ELF-1 (cell line): Measurements from ENCODE around the gene FASTK.
A peak's percentile ranks its signal among the peaks of the same experiment; 100 is the strongest.

Experiments used
- DNase-seq: peaks from one replicate; pipeline ENCODE4 v3.0.0-alpha.2; 2016; ENCODE audit warnings: low read depth, low spot score

Gene FASTK

DNA sequence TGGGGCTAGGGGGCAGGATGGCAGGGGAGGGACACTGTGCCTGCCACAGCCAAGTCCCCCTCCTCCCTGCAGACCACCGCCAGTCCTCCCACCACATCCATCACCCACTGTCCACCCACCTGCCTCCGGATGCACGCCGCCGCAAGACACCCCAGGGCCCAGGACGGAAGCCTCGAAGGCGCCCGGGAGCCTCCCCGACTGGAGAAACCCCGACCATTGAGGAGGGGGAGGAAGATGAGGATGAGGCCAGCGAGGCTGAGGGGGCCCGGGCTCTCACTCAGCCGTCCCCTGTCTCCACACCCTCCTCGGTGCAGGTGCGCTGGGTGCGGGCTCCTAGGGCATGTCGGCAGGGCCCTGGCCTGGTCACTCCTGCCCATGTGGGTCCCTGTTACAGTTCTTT is 16.2 kb downstream of the FASTK start:
- DNase-seq, result no peak

GRCh38 chr7:151063212-151063561 is 17.4 kb downstream of the FASTK start:
- DNase-seq, result peak; percentile 73

- DNase-seq, result peak; percentile 93
Measured at GRCh38 chr7:151062399-151063211, 18.0 kb downstream of the FASTK start.

GRCh38 chr7:151062111-151062398 is 18.6 kb downstream of the FASTK start:
- DNase-seq, result no peak

DNA sequence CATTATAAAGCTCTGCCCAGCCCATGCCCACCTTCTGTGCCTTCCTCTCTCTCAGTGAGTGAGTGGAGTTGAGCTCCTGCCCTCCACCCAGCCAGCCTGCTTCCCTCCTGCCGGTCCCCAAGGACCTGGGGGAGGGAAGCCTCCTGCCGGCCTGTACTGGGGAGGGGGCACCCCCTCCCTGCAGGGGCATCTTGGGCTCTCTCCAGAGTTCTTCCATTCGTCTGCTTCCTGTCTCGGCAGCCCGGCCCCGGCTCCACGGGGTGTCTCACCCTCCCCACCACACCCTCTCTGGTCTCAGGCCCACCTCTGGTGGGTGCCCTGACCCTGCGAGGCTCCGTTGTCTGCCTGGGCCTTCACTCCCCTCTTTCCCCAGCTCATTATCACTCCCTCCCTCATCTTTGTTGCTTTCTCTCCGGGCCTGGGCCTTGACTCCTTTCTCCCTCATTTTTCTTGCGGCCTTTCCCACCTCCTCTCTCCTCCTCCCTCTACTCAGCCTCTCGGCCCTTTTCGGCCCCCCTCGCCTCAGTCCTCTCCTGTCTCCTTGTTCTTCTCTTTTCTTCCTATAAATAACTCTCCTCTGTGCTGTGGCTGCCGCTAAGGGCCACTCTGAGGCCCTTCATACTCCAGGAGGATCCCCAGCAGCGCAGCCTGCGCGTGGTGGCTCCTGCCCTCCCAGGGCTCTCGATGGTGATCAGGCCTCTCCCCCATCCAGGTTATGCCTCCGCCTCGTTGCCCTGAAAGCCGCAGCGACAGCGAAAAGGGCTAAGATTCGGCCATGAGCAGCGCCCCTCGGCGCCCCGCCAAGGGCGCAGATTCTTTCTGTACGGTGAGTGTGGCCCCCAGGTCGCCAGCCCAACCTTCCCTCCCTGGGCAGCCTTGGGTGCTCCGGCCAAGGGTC is 19.1 kb downstream of the FASTK start:
- DNase-seq, result peak; percentile 47

GRCh38 chr7:151060416-151061212 is 20.0 kb downstream of the FASTK start:
- peak; percentile 52 for DNase-seq

GRCh38 chr7:151060113-151060415 is 20.5 kb downstream of the FASTK start:
- DNase-seq, result peak; percentile 58

DNA sequence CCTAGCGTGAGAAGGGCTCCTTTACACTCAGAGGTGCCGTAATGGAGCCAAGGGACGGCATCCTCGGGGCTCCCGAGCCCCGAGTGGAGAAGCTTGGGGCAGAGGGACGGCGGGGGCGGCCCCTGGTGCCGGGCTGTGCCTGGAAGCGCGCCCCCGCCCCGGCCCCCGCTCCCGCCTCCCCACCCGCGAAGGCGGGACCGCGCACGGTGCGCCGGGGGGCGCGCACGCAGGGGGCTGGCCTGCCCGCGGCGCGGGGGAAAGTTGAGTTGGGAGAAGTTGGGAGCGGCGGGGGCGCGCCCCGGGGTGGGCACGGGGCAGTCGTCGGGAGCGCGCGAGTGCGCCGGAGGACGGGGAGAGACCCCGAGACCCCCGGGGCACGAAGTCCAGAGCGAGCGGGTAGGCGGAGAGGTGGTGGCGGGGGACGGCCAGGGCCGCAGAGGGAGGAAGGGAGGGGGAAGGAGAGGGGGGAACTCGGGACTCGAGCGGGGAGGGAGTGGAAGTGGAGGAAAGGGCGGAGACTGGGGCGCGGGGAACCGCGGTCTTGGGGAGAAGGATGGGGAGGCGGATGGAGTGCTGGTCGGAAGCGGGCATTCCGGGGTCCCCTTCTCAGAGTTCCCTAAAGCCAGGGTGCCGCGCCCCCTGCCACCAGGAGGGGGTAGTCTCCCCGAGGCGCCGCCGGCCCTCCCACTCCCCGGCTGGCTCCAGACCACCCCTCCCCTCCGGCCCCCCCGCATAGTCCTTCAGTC is 21.1 kb downstream of the FASTK start, which contains the start of gene SLC4A2:
TSS of gene SLC4A2 (plus strand) at position 223 of the 746 bp plus-strand sequence. CDS start 2,399 bp downstream, outside the sequence.
- peak; percentile 48 for DNase-seq

- peak; percentile 50 for DNase-seq
Measured at GRCh38 chr7:151058781-151059366, 21.7 kb downstream of the FASTK start.

DNA sequence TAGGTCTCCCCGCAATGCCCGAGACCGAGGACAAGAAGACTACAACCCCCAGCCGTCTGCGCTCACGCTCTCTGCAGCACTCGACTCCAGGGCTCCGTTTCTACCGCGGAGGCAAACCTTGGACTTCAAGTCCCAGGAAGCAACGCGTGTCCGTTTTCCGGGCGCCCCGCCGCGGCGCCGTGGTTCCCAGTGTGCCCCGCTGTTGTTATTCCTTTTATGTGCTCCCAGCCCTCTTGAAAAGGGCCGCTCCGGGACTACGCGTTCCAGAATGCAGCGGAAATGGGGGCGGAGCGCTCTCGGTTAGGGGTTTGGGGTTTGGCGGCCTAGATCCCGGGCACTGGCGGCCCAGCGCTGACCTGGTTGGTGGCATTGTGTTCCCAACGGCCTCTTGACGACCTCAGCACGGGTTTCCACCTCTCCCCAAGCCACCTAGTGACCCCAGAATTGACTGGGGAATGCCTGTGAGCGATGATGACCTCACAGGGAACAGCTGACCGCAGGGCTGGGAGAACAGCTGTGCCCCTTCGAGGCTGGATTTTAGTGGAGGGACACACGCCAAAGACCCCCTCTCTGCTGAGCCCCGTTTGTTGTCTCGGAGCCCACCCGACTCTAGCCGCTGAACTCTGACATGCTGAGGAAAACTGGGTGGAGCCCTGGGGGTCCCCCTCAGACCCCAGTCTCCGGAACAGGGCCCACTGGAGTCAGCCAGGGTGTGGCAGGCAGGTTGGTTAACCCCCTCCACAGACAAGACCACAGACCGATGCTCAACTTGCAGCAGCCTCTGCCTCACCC is 22.4 kb downstream of the FASTK start:
- peak; percentile 100 for DNase-seq

GRCh38 chr7:151057506-151057988 is 23.1 kb downstream of the FASTK start, which contains the start of gene CDK5:
Gene CDK5, minus strand, starts transcription at chr7:151057897. Its CDS starts 49 bp downstream, at chr7:151057848.
- DNase-seq, result no peak

GRCh38 chr7:151056666-151057505 is 23.7 kb downstream of the FASTK start:
- DNase-seq, result peak; percentile 83

DNA sequence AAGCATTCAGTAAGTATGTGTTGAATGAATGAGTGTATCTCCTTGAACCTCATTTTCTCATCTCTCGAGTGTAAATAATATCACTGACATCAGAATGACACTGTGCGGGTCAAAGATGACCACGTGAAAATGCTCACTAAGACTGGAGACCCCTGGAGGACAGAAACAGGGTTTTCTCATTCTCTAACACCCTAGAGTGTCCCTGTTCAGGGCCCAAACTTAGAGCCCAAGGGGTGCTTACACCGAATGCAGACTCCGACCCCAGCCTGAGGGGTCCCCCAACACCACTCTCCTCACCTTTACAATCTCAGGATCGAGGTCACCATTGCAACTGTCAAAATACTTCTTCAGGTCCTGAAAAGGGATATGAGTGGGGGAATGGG is 24.3 kb downstream of the FASTK start:
- DNase-seq, result no peak

GRCh38 chr7:151053751-151054150 is 26.9 kb downstream of the FASTK start:
- no peak for DNase-seq

DNA sequence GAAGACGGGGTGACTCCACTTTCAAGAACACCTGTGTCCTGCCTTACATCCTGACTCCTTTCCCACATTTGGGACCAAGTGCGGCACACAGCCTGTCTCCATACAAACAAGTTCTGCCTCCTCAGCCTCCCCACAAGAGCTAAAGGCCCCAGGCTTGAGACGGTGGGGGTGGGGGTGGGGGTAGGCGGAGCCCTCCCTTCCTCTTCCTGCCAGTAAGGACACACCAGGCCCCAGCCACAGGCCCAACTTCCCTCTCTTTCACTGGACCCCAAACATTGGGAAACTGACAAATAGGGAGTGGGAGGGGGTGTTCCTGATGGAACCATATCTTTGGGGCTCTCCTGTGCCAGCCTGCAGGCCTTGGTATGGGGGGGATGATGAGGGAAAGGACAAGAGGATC is 27.5 kb downstream of the FASTK start:
- DNase-seq, result peak; percentile 50

DNA sequence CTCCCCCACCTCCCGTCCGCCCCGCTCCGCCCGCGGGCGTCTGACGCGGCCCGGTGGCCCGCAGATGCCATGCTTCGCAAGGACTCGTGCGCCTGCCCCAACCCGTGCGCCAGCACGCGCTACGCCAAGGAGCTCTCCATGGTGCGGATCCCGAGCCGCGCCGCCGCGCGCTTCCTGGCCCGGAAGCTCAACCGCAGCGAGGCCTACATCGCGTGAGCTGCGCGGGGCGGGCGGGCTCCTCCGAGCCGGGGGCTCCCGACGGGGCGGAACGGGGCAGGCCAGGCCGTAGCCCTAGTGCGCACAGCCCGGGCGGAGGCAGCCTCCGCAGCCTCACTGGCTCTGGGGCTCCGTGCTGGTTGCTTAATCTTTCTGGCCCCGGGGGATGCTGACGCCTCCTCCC is 29.5 kb downstream of the FASTK start:
- peak; percentile 92 for DNase-seq

DNA sequence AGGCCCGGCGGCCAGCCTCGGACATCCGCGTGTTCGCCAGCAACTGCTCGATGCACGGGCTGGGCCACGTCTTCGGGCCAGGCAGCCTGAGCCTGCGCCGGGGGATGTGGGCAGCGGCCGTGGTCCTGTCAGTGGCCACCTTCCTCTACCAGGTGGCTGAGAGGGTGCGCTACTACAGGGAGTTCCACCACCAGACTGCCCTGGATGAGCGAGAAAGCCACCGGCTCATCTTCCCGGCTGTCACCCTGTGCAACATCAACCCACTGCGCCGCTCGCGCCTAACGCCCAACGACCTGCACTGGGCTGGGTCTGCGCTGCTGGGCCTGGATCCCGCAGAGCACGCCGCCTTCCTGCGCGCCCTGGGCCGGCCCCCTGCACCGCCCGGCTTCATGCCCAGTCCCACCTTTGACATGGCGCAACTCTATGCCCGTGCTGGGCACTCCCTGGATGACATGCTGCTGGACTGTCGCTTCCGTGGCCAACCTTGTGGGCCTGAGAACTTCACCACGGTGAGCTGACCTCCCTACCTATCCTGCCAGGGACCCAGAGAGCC is 31.6 kb downstream of the FASTK start:
- no peak for DNase-seq

DNA sequence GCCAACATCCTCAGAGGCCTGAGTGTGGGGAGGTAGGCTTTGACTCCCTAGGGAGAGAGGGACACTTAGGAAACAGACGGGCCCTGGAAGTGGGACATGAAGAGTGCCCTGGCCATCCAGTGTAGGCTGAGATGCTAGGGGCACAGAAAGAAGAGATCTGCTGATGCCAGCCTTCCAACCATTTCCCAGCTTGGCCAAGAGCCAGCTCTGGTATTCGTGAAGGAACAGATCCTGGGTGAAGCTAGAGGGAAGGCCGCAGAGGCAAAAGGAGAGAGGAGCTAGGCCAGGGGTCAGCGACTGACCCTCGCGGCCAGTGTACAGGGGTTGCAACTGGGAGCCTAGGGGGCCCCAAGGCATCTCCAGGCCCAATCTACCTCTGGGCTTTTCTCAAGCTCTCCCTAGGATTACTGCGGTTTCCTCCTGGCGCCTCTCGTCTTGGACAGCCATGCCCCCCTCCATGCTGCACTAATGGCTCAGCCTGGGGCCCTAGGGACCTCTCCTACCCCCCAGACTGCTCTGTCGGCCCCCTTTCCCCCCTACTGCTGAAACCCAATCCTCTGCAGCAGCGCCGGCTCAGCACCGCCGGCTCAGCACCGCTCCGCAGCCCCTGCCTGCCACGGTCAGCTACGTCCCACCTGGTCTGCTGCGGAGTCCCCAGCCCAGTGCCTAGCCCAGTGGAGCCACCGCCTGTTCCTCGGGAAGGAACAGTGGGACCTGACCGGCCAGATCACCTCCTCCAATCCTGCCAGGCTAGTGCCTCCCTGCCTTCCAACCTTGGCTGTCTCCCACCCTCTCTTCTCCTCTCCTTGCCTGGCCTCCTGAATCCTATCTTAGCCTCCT is 32.4 kb downstream of the FASTK start, which contains the start of gene ASIC3:
TSS of gene ASIC3 (plus strand) at position 556 of the 840 bp plus-strand sequence. CDS start 355 bp downstream, outside the sequence.
- DNase-seq, result no peak
